CD4-positive, alpha-beta T cell treated with Interferon gamma for 1 hour (primary cell): ENCODE data around the gene XAF1.
"Not testable (repeated sequence)": the region's sequence is repeated elsewhere in the genome, so short reads cannot be mapped to it uniquely, and the experiment has no call there.

Experiments used
- DNase-seq: peaks from one replicate; pipeline ENCODE4 v3.0.0-alpha.2; 2020

The XAF1 gene

GRCh38 chr17:6755281-6755680 lies 565 bp upstream of the XAF1 start:
- DNase-seq: no peak

GRCh38 chr17:6756425-6757031 lies 682 bp downstream of the XAF1 start:
- DNase-seq: no peak

- DNase-seq: no peak
These were observed 1.9 kb downstream of the XAF1 start for GRCh38 chr17:6757747-6758146.

- no peak for DNase-seq
These were observed 5.9 kb downstream of the XAF1 start for GRCh38 chr17:6761779-6762178.

- DNase-seq: no peak
These were observed 12.6 kb downstream of the XAF1 start for GRCh38 chr17:6768447-6768846.

- DNase-seq: no peak
These were observed 16.2 kb downstream of the XAF1 start for GRCh38 chr17:6772016-6772415.

GRCh38 chr17:6774906-6775305 lies 19.1 kb downstream of the XAF1 start:
- not testable (repeated sequence) for DNase-seq

GRCh38 chr17:6775871-6776405 lies 20.1 kb downstream of the XAF1 start, which contains the start of gene FBXO39:
Gene FBXO39, plus strand, starts transcription at chr17:6776215. Its CDS starts 3,654 bp downstream, at chr17:6779869.
- DNase-seq: no peak

GRCh38 chr17:6779411-6779810 lies 23.6 kb downstream of the XAF1 start:
- no peak for DNase-seq

- DNase-seq: no peak
These were observed 24.2 kb downstream of the XAF1 start for GRCh38 chr17:6780001-6780400.

GRCh38 chr17:6780886-6781285 lies 25.0 kb downstream of the XAF1 start:
- no peak for DNase-seq

- no peak for DNase-seq
These were observed 26.4 kb downstream of the XAF1 start for GRCh38 chr17:6782244-6782643.

GRCh38 chr17:6786618-6787017 lies 30.8 kb downstream of the XAF1 start:
- no peak for DNase-seq

GRCh38 chr17:6787081-6787693 lies 31.3 kb downstream of the XAF1 start:
- no peak for DNase-seq

GRCh38 chr17:6789146-6789545 lies 33.3 kb downstream of the XAF1 start:
- no peak for DNase-seq

- DNase-seq: no peak
These were observed 38.1 kb downstream of the XAF1 start for GRCh38 chr17:6793748-6794493.

GRCh38 chr17:6796017-6796886 lies 40.4 kb downstream of the XAF1 start:
- no peak for DNase-seq

- DNase-seq: no peak
These were observed 41.1 kb downstream of the XAF1 start for GRCh38 chr17:6796887-6797490.

- no peak for DNase-seq
These were observed 42.0 kb downstream of the XAF1 start for GRCh38 chr17:6797718-6798351.

GRCh38 chr17:6799738-6800137 lies 43.9 kb downstream of the XAF1 start:
- DNase-seq: no peak

- no peak for DNase-seq
These were observed 44.7 kb downstream of the XAF1 start for GRCh38 chr17:6800422-6801027.

GRCh38 chr17:6811510-6811909 lies 55.7 kb downstream of the XAF1 start:
- DNase-seq: no peak
